IPS-NIHi11 (cell line): ENCODE data around the gene VSTM4.
A peak's percentile ranks its signal among the peaks of the same experiment; 100 is the strongest.

ENCODE experiments used
- DNase-seq: peaks from one replicate; pipeline ENCODE4 v3.0.0; 2012; ENCODE audit warnings: mixed read lengths, low spot score

VSTM4 gene

GRCh38 chr10:49115015-49115795 lies at the start of gene VSTM4:
Gene VSTM4 (minus strand): TSS chr10:49115522. CDS start chr10:49115485, 37 bp downstream.
- DNase-seq: peak; percentile 86

GRCh38 chr10:49164559-49165188 lies 49.4 kb upstream of the VSTM4 start:
- DNase-seq: peak; percentile 70

GRCh38 chr10:49163741-49164140 lies 48.4 kb upstream of the VSTM4 start:
- no peak for DNase-seq

GRCh38 chr10:49162761-49163310 lies 47.5 kb upstream of the VSTM4 start:
- DNase-seq: no peak

DNA sequence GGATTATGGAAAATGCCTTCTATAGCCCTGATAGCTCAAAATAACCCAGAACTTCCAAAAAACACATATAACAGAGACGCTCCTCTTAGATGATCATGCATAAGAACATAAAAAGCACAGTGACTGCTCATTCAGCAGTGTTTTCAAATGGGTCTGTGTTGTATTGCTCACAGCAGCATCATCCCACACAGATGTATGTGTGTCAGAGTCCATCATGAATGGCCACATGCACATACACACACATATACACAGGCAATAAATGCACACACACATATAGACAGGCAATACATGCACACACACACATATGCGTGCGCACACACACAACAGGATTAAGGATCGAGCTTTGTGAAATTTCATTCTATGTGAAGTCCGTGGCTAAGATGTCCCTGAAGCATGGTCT lies 46.7 kb upstream of the VSTM4 start:
- no peak for DNase-seq

DNA sequence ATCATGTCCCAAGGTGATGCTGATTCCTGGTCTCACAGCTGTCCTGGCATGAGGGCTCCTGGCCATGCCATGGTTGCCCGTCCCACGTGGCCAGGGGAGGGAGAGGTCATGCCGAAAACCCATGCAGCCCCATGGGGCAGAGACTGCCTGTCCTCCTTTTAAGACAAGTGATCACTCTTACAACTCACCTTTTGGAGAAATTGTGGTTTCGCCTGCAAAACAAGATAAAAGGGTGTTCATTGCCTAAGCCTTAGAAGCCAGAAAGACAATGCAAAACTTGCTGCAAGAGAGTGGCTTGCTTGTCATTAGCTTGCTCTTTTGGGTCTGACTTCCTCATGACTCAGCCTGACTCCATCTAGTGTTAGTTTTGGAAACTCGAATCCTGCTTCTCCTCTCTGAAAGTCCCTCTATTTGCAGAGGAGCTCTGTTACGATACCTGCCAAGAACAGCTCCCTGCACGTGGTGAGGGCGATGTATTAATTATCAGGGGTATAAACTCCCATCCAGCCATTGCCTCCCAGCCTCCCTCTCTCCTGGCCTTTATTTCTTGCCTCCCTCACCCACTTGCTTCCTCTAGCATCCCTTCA lies 46.2 kb upstream of the VSTM4 start:
- no peak for DNase-seq

GRCh38 chr10:49160814-49161213 lies 45.5 kb upstream of the VSTM4 start:
- DNase-seq: no peak

DNA sequence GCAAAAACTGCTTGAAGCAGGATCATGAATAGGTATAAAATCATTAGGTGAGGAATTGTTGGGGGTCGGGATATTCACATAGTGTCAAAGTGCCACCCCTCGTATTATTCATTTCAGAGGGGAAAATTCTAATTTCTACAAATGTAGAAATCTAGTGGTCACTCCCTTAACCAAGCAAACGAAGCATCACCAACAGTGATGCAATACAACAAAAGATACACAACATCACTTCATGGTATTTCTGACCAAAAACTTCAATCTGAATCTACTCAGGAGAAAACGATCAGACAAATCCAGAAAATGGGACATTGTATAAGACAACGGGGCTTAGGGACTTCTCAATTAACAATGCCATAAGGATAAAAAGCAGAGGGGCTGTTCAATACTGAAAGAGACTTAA lies 44.8 kb upstream of the VSTM4 start:
- no peak for DNase-seq

- no peak for DNase-seq
Measured at GRCh38 chr10:49158915-49159314, 43.6 kb upstream of the VSTM4 start.

DNA sequence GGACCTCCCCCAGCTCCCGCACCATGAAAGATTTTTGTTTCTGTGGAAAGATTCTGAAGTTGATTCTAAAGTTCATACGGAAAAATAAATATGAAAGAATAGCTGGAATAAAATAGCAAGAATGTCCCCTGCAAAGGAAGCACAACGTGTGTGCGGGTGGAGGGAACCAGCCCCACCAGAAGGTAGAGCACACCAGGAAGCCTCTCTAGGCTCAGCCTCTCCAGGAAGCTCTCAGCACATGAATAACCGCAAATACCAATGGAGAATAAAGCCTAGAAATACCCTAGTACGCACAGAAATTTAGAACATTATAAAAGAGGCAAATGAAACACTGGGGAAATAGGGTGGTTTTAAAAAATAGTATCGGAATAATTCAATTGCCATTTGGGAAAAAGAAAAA lies 43.1 kb upstream of the VSTM4 start:
- DNase-seq: peak; percentile 44

- no peak for DNase-seq
Measured at GRCh38 chr10:49157229-49157628, 41.9 kb upstream of the VSTM4 start.

DNA sequence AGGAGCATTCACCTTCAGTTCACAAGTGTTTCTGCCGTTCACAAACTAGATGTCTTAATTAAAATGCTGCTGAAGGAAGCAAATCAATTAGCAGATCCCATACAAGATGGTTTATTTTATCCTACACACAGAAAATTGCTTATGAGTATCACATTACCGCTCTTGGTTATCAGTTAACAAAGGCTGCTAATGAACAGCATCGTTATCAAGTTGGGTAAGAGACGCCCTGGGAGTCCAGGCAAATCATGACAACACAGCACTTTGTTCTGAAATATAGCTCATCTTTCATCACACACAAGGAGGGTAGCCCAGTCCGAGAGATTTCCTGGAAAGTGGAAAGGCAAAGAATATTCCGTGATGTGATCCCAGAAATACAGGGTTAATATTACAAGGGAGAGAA lies 39.3 kb upstream of the VSTM4 start:
- DNase-seq: no peak

GRCh38 chr10:49153971-49154370 lies 38.6 kb upstream of the VSTM4 start:
- DNase-seq: no peak

GRCh38 chr10:49153115-49153514 lies 37.8 kb upstream of the VSTM4 start:
- DNase-seq: no peak

- no peak for DNase-seq
Measured at GRCh38 chr10:49152663-49153062, 37.3 kb upstream of the VSTM4 start.

GRCh38 chr10:49152037-49152436 lies 36.7 kb upstream of the VSTM4 start:
- DNase-seq: no peak

DNA sequence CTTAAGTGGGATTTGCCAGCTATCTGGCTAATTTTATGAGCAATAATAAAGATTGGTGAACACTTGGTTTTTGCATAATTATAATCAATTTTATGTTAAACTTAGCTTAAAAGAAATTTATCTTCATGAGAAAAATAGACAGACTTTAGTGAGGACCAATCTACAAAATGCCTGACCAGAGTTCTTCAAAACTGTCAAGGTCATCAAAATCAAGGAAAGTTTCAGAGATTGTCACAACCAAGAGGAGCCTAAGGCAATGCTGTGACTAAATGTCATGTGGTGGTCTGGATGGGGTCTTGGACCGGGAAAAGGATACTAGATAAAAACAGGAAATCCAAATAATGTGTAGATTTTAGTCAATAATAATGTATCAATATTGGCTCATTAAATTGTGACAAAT lies 36.2 kb upstream of the VSTM4 start:
- no peak for DNase-seq

DNA sequence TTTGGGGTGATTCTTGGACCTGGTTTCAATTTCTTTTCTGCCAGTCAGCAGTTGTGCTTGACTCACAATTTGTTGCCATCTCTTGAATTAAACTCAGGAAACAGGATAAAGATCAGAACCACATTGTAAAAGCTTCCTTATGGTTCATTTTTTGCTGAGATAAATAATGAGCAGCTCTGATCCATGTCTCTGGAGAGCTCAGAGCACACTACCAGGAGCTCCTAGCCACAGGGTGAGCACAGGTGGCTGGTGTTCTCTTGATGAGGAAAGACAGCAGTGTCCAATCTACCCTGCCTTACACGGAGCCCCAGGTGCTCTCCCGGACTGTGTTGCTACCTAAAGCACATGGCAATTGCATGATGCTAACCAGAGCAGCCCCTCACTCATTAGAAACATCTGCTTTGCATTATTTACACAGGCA lies 35.7 kb upstream of the VSTM4 start:
- DNase-seq: no peak

DNA sequence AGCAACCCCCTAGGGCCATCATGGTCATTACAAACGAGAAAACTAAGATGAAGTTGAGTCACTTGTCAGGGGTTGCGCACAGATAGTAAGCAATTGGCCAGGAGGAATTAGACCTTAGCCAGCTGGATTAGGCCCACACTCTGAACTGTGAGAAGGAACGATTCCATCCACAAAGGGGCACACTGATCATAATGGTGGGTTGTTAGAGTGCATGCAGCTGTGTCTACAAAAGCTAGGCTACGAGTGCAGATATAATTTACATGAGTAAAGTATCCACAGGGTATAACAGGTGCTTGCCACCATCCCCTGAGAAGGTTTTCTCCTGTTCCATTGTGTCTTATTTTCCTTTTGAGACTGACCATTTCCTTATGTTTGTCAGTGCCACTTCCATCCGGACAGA lies 35.1 kb upstream of the VSTM4 start:
- DNase-seq: no peak

GRCh38 chr10:49149881-49150280 lies 34.6 kb upstream of the VSTM4 start:
- no peak for DNase-seq

GRCh38 chr10:49144058-49144720 lies 28.9 kb upstream of the VSTM4 start:
- DNase-seq: no peak

DNA sequence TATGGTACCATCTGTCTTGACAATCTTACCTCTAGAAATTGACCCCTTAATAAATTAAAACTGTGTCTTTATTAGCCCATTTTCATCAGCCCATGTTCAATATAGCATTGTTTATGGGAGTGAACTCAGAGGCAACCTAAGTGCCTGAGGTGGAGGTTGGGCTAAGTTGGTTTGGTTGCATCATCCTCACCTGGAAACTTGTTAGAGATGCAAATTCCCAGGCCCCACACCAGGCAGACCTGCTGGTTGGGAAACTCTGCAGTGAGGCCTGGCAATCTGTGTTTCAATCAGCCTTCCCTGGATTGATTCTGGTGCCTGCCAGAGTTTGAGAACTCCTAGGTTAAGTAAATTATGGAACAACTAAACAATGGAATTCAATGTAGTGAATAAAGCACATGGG lies 27.9 kb upstream of the VSTM4 start:
- peak; percentile 47 for DNase-seq
